Mesenchymal stem cell (in vitro differentiated cells and primary cell): Measurements from ENCODE around the gene ZFYVE9.

Experiments used
- DNase-seq: peaks from one replicate; pipeline ENCODE4 v3.0.0-alpha.2; 2013
- H2AFZ ChIP-seq: one replicate; pipeline ENCODE4 v1.6.1; 2013; ENCODE audit warnings: low read depth, mild to moderate bottlenecking, control low read depth, inconsistent platforms, low read length, moderate library complexity
- H2AK5ac ChIP-seq: 2 replicates; pipeline ENCODE4 v1.6.1; 2013; ENCODE audit warnings: low read length, moderate library complexity, mild to moderate bottlenecking, inconsistent platforms; ENCODE audit not compliant: severe bottlenecking
- H2BK120ac ChIP-seq: one replicate; pipeline ENCODE4 v1.6.1; 2013; ENCODE audit warnings: low read depth, mild to moderate bottlenecking, inconsistent platforms, low read length, moderate library complexity
- H2BK12ac ChIP-seq, 2 experiments: one replicate each; pipeline ENCODE4 v1.6.1; 2013; ENCODE audit warnings: inconsistent platforms in 2 of 2, low read length in 2 of 2, mild to moderate bottlenecking in 2 of 2, moderate library complexity in 2 of 2, control low read depth in 1 of 2
- H2BK15ac ChIP-seq: one replicate; pipeline ENCODE4 v1.6.1; 2013; ENCODE audit warnings: mild to moderate bottlenecking, low read depth, inconsistent platforms; ENCODE audit not compliant: poor library complexity, severe bottlenecking
- H2BK5ac ChIP-seq: 2 replicates; pipeline ENCODE4 v1.6.1; 2013; ENCODE audit warnings: low read depth, mild to moderate bottlenecking, low read length, control low read depth, inconsistent platforms; ENCODE audit not compliant: poor library complexity, severe bottlenecking
- H3K14ac ChIP-seq, 2 experiments: one replicate each; pipeline ENCODE4 v1.6.1; 2013; ENCODE audit warnings: inconsistent platforms in 2 of 2, low read length in 2 of 2, control low read depth in 1 of 2, mild to moderate bottlenecking in 1 of 2, moderate library complexity in 1 of 2
- H3K18ac ChIP-seq, 2 experiments: one replicate each; pipeline ENCODE4 v1.6.1; 2013; ENCODE audit warnings: inconsistent platforms in 2 of 2, low read length in 2 of 2, control low read depth in 1 of 2, low read depth in 1 of 2, mild to moderate bottlenecking in 1 of 2
- H3K23ac ChIP-seq, 2 experiments: one replicate each; pipeline ENCODE4 v1.6.1; 2013; ENCODE audit warnings: inconsistent platforms in 2 of 2, low read length in 2 of 2, mild to moderate bottlenecking in 2 of 2, moderate library complexity in 2 of 2, control low read depth in 1 of 2
- H3K27ac ChIP-seq: 2 replicates; pipeline ENCODE4 v1.5.1; 2013; ENCODE audit warnings: mild to moderate bottlenecking, moderate library complexity, low read length, control low read depth, inconsistent platforms; ENCODE audit not compliant: poor library complexity, severe bottlenecking
- H3K27me3 ChIP-seq, 2 experiments: 2 replicates each; pipeline versions ENCODE4 v1.6.1 to v1.7.0; 2013; ENCODE audit warnings: low read length in 2 of 2, mild to moderate bottlenecking in 2 of 2, moderate library complexity in 2 of 2, control low read depth in 1 of 2, inconsistent platforms in 1 of 2; ENCODE audit not compliant: control insufficient read depth in 1 of 2, insufficient read depth in 1 of 2
- H3K36me3 ChIP-seq, 2 experiments: 2 replicates each; pipeline versions ENCODE4 v1.6.1 to v1.7.0; 2013; ENCODE audit warnings: low read length in 2 of 2, control low read depth in 1 of 2, inconsistent platforms in 1 of 2, low read depth in 1 of 2, mild to moderate bottlenecking in 1 of 2; ENCODE audit not compliant: insufficient read depth in 2 of 2, control insufficient read depth in 1 of 2
- H3K4ac ChIP-seq, 2 experiments: one replicate each; pipeline ENCODE4 v1.6.1; 2013; ENCODE audit warnings: inconsistent platforms in 2 of 2, low read length in 2 of 2, mild to moderate bottlenecking in 2 of 2, moderate library complexity in 2 of 2, control low read depth in 1 of 2, low read depth in 1 of 2
- H3K4me1 ChIP-seq: 2 replicates; pipeline ENCODE4 v1.6.1; 2013; ENCODE audit warnings: low read depth, low read length, control low read depth; ENCODE audit not compliant: control insufficient read depth, insufficient read depth
- H3K4me2 ChIP-seq: 2 replicates; pipeline ENCODE4 v1.6.1; 2013; ENCODE audit warnings: low read length, mild to moderate bottlenecking, inconsistent platforms; ENCODE audit not compliant: poor library complexity, severe bottlenecking
- H3K4me3 ChIP-seq, 2 experiments: 2 replicates each; pipeline versions ENCODE4 v1.5.1 to v1.7.0; 2013; ENCODE audit warnings: low read length in 2 of 2, mild to moderate bottlenecking in 2 of 2, control low read depth in 1 of 2, low read depth in 1 of 2; ENCODE audit not compliant: insufficient read depth in 1 of 2
- H3K79me1 ChIP-seq: replicated peaks from 2 replicates; pipeline ENCODE4 v1.6.1; 2013; ENCODE audit warnings: mild to moderate bottlenecking, control low read depth, low read length, inconsistent platforms; ENCODE audit not compliant: poor library complexity, severe bottlenecking
- H3K9ac ChIP-seq: 2 replicates; pipeline ENCODE4 v1.7.0; 2013; ENCODE audit warnings: mild to moderate bottlenecking, low read length, moderate library complexity
- H3K9me3 ChIP-seq: 2 replicates; pipeline ENCODE4 v1.7.0; 2013; ENCODE audit warnings: mild to moderate bottlenecking, low read length; ENCODE audit not compliant: control insufficient read depth
- H4K8ac ChIP-seq: one replicate; pipeline ENCODE4 v1.6.1; 2013; ENCODE audit warnings: inconsistent platforms, mild to moderate bottlenecking, low read length, moderate library complexity
- H4K91ac ChIP-seq: one replicate; pipeline ENCODE4 v1.6.1; 2013; ENCODE audit warnings: mild to moderate bottlenecking, low read length, inconsistent platforms
- WGBS: methylation state at CpG from one replicate; pipeline ENCODE4 v1.1.7; 2013; ENCODE audit warnings: mixed read lengths; 5-methylcytosine and 5-hydroxymethylcytosine counted together

ZFYVE9 gene

DNA sequence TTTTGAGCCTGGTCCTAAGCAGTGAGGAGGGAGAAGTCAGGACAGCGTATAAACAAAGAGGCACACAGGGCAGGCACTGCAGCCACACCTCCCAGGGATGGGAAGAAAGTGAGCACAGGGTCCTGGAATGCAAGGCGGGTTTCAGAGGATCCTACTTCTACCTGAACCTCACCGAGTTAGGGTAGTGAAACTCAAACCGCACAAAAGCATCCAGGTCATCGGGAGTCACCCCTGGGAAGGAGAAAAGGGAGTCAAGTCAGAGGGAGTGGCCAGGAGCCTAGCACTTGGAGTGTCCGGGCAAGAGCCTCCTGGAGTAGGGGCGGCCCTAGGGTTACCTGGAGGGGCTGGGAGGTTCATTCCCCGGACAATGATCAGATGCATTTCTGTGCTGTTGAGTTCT lies 213.5 kb downstream of the ZFYVE9 start:
- Histone ChIP-seq H3K9ac (no peak overlapping the region), H4K8ac (no peak overlapping the region), H3K27me3 (no peaks in the 10 kb centered on the region), H3K9me3 (no peaks in the 10 kb centered on the region), H2BK12ac (no peak overlapping the region), H3K4me1 (no peaks in the 10 kb centered on the region), H3K23ac (no peak overlapping the region), H3K14ac (no peak overlapping the region), H2AK5ac (no peak overlapping the region), H3K4ac (no peak overlapping the region), H2AFZ (no peak overlapping the region), H3K36me3 (peaks cover 83 to 94% of the 10 kb centered on the region in 2 experiments), H3K27ac (no peak overlapping the region), H2BK5ac (no peak overlapping the region), H4K91ac (no peak overlapping the region), H3K4me2 (no peak overlapping the region), H3K18ac (no peak overlapping the region), H2BK15ac (no peak overlapping the region), H3K4me3 (no peak overlapping the region), H2BK120ac (no peak overlapping the region), H3K79me1 (peaks cover 41% of the 10 kb centered on the region)
- 98% methylated on average over 8 of the region's 8 CpGs for WGBS
- no peak for DNase-seq

GRCh38 chr1:52355847-52356505 lies 214.1 kb downstream of the ZFYVE9 start:
- Histone ChIP-seq H3K4ac (no peak overlapping the region), H4K91ac (no peak overlapping the region), H3K27ac (no peak overlapping the region), H3K23ac (no peak overlapping the region), H2BK12ac (no peak overlapping the region), H3K4me3 (no peak overlapping the region), H2BK5ac (no peak overlapping the region), H2AFZ (no peak overlapping the region), H3K79me1 (peaks cover 47% of the 10 kb centered on the region), H2BK15ac (no peak overlapping the region), H3K36me3 (peaks cover 85 to 96% of the 10 kb centered on the region in 2 experiments), H3K4me1 (no peaks in the 10 kb centered on the region), H2AK5ac (no peak overlapping the region), H3K18ac (no peak overlapping the region), H3K14ac (no peak overlapping the region), H3K9ac (no peak overlapping the region), H4K8ac (no peak overlapping the region), H3K27me3 (no peaks in the 10 kb centered on the region), H2BK120ac (no peak overlapping the region), H3K9me3 (no peaks in the 10 kb centered on the region), H3K4me2 (no peak overlapping the region)
- WGBS: 97% methylated on average over 11 of the region's 11 CpGs
- DNase-seq: no peak

DNA sequence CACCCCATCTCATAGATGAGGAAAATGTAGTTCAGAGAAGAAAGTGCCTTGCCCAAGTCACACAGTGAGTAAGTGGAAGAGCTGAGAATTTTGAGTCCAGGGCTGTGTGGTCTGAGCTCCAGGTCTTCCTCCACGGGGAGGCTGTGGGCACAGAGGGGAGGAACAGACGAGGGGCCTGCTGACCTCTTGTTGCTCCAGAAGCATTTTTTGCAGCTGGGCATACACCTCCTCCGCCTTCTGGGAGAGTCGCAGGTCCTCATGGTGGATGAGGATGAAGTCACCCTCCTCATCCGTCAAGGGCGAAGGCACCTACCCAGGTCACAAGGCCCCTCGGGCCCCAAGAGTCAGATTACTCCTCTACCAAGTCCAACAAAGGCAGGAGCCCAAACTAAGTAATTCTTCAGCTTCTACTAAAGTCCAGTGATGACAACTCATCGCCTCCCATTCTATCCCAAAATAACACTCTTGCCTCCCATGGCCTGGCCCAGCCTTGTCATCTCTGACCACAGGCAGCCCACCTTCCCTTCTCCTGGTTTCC lies 215.0 kb downstream of the ZFYVE9 start:
- H3K36me3 ChIP-seq: peaks cover 94 to 100% of the 10 kb centered on the region in 2 experiments
- 97% methylated on average over 8 of the region's 8 CpGs for WGBS
- no peak for DNase-seq
- H2BK120ac ChIP-seq: no peak overlapping the region
- no peak overlapping the region for H3K23ac ChIP-seq
- H2BK5ac ChIP-seq: no peak overlapping the region
- no peak overlapping the region for H2BK15ac ChIP-seq
- H4K91ac ChIP-seq: no peak overlapping the region
- no peak overlapping the region for H3K9ac ChIP-seq
- H3K18ac ChIP-seq: no peak overlapping the region
- no peak overlapping the region for H3K4me2 ChIP-seq
- H3K79me1 ChIP-seq: peaks cover 55% of the 10 kb centered on the region
- no peaks in the 10 kb centered on the region for H3K27me3 ChIP-seq
- no peaks in the 10 kb centered on the region for H3K9me3 ChIP-seq
- H3K4me3 ChIP-seq: no peak overlapping the region
- no peak overlapping the region for H2AK5ac ChIP-seq
- H3K4me1 ChIP-seq: no peaks in the 10 kb centered on the region
- H3K27ac ChIP-seq: no peak overlapping the region
- no peak overlapping the region for H3K14ac ChIP-seq
- H3K4ac ChIP-seq: no peak overlapping the region
- no peak overlapping the region for H2AFZ ChIP-seq
- no peak overlapping the region for H4K8ac ChIP-seq
- H2BK12ac ChIP-seq: no peak overlapping the region

DNA sequence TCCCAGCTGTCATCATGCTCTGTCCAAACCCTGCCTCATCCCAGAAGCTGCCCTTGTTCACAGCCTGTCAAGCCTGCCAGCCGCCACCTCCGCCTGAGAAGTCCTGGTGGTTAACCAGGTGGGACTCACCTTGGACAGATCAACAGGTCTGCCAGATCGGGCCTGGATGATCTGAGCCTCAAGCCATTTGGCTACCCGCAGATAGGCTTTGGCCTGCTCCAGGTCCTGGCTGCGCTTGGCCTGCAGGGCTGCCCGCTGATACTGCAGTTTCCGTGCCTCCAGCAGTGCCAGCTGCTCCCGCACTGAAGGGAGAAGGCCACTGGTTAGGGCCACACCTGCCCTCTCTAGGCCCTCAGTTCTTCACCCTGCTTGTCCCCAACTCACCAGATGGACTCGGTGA lies 215.5 kb downstream of the ZFYVE9 start:
- Histone ChIP-seq H2BK5ac (no peak overlapping the region), H2BK15ac (no peak overlapping the region), H3K4ac (no peak overlapping the region), H3K4me2 (no peak overlapping the region), H3K27me3 (no peaks in the 10 kb centered on the region), H3K9ac (no peak overlapping the region), H3K4me1 (peaks cover 3% of the 10 kb centered on the region), H3K36me3 (peaks cover 99 to 100% of the 10 kb centered on the region in 2 experiments), H3K79me1 (peaks cover 60% of the 10 kb centered on the region), H3K9me3 (no peaks in the 10 kb centered on the region), H3K4me3 (no peak overlapping the region), H4K91ac (no peak overlapping the region), H2BK12ac (no peak overlapping the region), H3K14ac (no peak overlapping the region), H4K8ac (no peak overlapping the region), H2AK5ac (no peak overlapping the region), H3K23ac (no peak overlapping the region), H2BK120ac (no peak overlapping the region), H3K18ac (no peak overlapping the region), H2AFZ (no peak overlapping the region), H3K27ac (no peak overlapping the region)
- DNase-seq: no peak
- WGBS: 99% methylated on average over 9 of the region's 9 CpGs
